HPDE6-E6E7 (cell line): ENCODE results near the gene ZNF688.
A peak's percentile ranks its signal among the peaks of the same experiment; 100 is the strongest.
"Not testable (repeated sequence)": the region's sequence is repeated elsewhere in the genome, so short reads cannot be mapped to it uniquely, and the experiment has no call there.

Source experiments
- DNase-seq: peaks from one replicate; pipeline ENCODE4 v3.0.0; 2011; ENCODE audit warnings: missing footprints; ENCODE audit errors: extremely low spot score

ZNF688 gene

DNA sequence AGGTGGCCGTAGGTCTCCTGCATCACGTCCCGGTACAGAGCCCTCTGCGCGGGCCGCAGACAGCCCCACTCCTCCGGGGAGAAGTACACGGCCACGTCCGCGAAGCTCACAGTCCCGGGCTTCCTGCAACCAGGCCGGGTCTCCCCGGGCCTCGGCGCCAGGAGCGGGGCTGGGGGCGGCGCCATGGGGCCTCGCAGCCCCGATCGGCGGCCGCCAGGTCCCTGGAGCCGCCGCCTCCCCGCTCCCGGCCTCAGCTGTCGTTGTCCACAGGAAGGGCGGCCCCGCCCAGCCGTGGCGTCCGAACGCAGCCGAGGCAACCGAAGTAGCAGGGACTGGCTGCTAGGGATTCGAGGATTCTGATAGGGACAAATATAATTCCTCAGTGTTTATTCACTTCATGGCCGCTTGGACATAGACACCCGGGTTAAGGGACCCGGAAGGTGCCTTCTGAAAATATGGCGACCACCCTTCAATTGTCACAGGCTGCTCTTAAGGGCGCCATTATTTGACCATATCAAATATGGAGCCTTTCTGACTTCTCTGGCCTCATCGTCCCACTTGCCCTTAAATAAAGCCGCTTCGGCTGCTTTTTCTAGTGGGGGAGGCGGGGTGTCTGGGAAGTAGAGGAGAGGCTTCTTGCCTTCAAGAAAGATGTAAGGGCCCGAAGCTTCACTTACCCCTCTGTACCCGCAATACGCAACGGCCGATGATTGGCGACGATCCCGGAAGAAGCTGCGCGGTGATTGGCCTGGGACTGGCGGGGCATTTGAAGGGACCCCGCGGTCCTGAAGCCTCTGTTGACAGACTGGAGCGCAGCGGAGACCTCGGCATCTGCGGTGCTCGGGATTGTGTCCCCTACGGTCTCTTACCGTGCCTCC is at the start of gene ZNF688:
ZNF688 (minus strand) TSS at position 270 of the 878 bp plus-strand sequence; CDS start at position 185, 85 bp downstream.
- peak; percentile 91 for DNase-seq

DNA sequence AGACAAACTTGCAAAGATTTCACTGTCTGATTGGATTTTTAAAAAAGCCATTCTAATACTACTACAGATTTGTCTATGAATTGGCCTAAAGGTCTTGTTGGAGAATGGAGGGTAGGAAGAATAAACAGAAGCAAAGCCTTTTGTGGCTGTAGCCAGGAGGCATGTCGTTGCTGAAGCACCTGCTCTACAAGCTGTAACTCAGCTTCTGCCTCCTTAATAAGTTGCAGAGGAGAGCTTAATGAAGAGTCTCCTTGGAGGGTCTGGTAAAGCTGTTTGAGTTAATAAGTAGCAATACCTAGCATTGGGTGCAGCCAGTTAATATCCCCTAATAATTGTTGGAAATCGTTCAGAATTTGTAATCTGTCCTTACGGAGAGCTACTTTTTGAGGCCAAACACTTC is 48.7 kb upstream of the ZNF688 start:
- no peak for DNase-seq

DNA sequence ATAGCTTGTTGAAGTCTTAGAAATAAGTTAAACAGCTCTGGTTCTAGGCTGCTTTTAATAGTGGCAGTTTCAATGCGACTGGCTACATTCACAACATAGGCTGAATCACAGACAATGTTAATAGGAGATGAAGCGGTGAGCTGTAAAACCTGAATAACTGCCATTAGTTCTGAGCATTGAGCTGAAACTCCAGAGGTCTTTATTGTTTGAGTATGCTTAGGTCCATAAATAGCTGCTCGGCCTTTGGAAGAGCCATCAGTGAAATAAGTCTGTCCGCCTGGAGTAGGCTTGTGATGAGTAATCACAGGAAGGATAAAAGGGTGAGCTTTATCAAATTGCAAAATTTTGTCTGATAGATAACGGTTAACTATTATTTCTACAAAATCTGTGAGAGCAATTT is 48.1 kb upstream of the ZNF688 start:
- DNase-seq: no peak

DNA sequence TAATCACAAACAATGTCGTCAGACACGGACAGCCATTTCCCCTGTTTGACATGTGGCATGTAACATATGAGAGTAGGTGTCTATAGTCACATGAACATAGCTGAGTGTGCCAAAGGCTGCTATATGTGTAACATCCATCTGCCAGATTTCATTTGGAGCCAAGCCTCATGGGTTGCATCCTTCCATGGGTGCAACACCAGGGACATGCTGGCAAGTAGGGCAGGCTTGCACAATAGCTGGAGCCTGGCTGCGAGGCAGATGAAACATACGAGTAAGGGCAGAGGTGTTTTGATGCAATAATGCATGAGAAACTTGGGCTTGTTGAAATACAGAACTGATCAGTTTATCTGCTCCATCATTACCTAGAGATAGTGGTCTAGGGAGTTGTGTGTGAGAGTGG is 47.7 kb upstream of the ZNF688 start:
- no peak for DNase-seq

DNA sequence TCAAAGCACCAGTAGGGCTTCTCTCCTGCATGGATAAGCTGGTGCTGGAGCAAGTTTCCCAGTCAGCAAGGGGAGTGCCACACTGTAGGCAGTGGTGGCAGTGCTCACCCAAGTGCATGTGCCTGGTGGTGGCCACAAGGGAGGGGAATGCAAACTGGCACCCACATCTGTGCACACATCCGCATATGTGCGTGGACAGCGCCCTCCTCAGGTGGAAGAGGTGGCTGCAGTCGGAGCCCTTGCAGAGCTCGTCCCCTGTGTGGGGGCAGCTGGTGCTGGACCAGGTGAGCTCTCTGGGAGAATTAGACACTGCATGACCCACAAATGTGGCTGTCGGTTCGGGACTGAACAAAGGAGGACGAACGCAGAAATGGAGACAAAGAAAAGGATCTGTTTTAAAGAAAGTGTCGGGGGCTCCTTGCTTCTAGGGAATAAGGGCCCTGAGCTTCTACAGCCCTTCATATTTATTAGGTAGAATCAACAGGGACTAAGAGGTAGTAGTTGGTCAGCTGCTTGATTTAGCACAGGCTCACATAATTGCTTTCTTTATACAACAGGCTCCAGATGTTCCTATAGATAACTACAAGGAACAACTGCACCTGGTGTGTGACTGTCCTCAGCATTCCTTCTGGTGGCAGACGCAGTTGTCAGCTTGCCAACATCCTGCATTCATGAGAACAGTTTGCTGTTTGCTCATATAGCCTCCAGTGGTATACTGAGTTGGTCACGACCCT is 44.0 kb upstream of the ZNF688 start:
- no peak for DNase-seq

DNA sequence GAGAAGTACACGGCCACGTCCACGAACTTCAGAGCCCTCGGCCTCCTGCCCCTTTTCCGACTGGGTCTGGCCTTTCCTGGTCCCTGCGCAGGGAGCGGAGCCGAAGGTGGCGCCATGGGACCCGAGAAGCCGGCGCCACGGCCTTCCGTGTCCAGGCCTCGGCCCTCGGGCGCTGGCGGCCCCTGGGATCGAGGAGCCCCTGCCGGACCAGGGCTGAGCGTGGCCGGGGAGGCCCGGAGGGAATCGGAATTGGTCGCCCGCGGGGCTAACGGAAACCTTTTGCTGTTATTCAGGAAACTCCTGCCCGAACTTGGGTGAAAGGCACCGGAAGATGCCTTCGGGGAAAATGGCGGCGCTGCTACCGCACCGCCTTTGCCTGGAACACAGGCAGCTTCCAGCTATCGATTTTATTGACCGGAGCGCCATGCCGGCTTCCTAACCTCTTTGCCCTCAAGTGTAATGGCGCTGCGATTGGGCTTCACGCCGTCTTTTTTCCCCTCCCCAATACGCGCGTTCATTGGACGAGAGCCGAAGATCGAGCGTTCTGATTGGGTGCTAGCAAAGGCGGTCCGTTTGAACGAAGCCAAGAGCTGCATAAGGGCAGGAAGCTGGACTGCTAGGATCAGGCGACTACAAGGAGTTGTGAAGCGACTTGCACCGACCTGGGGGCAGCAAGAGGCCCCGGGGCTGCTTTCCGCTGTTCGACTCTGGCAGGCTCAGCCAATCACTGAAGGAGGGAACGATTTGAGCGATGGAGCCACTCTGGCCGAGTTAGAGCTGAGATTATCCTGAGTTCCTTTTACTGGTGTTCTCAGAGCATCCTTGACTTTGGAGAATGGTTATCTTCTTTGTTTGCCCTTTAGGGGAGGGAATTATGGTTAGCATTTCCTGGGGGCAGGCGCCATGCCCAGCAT is 38.7 kb upstream of the ZNF688 start, which contains the start of gene ZNF689:
ZNF689 (minus strand) TSS at position 464 of the 914 bp plus-strand sequence; CDS start at position 116, 348 bp downstream.
- peak; percentile 85 for DNase-seq

DNA sequence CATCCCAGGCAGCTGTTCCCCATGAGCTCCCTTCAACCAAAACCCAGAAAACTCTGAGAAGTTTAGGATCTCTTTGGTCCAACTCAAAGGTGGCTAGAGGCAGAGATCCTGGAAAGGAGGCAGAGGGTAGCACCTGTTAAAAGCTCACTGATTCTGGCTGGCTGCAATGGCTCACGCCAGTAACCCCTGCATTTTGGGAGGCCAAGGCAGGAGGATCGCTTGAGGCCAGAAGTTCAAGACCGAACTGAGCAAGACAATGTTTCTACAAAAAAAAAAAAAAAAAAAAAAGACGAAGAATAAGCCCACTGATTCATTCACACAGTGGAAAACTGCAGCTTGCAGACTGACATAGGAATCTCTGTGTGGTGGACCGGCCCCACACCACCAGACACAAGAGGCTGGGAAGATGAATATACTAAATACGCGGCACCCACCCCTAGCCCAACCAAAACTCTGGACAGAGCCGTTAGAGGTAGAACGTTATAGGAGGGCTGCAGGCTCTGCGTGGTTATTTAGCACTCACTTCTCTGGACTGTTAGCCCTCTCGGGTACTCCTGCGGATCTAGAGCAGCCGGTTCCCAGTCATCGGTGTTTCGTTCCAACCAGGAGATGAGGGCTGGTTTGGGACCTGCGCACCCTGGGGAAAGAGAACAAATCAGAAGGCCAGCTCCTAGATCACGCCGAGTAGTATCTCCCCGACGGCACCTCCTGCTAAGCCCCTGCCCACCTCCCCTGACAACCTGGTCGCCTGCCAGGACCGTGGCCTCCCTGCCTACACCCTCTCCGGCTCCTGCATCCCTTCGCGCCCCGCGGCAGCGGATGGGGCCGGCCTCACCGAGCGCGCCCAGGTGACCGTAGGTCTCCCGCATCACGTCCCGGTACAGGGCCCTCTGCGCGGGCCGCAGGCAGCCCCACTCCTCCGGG is 37.8 kb upstream of the ZNF688 start:
- DNase-seq: peak; percentile 35

DNA sequence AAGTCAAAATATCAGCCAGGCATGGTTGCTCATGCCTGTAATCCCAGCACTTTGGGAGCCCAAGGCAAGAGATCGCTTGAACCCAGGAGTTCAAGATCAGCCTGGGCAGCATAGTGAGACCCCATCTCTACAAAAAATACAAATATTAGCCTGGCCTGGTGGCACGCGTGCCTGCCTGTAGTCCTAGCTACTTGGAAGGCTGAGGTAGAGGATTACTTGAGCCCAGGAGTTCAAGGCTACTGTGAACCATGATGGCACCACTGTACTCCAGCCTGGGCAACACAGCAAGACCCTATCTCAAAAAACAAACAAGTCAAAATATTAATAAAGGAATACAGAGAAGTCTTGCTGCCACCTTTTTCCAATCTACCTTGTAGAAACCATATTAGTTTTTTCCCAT is 34.5 kb upstream of the ZNF688 start:
- DNase-seq: no peak

DNA sequence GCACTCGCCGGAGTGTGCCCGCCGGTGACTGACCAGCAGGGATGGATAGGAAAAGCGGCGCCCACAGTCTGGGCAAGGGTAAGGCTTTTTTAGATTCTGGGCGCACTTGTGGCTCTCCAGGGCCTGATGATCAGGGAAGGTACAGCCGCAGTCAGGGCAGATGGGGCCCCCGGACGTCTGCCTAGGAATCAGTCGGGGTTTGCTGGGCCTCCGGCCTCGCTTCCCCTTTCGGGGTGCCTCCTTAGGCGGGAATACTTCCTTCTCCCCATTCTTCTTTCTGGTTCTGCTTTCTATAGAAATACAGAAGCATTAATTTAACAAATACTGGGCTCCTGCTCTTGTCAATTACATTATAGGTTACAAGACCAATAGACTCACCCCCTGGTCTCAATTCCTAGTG is 33.6 kb upstream of the ZNF688 start:
- no peak for DNase-seq

DNA sequence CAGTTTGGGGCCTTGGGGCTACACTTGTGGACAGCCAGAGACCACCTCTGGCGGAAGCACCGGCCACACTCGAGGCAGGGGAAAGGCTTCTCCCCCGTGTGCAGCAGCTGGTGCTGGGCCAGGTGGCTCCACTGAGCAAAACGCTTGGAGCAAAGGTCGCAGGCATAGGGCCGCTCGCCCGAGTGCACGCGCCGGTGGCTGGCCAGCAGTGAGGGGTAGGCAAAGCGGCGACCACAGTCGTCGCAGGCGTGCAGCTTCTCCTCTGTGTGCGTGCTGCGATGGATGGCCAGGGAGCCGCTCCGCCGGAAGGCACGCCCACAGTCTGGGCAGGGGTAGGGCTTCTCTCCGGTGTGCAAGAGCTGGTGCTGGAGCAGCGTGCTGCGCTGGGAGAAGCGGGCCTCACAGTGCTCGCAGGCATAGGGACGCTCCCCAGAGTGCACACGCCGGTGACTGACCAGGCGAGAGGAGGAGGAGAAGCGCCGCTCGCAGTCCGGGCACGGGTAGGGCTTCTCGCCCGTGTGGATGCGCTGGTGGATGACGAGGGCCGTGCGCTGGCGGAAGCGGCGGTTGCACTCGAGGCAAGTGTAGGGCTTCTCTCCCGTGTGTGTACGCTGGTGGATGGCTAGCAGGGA is 32.9 kb upstream of the ZNF688 start:
- no peak for DNase-seq

DNA sequence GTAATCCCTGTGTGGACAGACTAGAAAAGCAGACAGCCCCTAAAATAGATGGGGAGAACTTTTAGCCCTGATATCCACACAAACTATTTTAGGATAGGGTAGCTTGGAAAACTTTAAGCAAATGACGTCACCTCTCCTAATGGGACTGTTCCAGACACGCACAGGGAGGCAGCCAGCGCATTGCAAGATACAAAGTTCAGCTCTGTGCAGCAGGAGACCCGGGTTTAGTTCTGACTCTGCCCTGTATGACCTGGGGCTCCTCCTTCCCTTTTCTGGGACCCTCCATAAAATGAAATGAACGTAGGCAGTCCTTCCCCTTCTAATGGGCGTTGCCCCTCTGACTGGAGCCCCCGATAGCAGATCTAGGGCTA is 32.4 kb upstream of the ZNF688 start:
- no peak for DNase-seq

DNA sequence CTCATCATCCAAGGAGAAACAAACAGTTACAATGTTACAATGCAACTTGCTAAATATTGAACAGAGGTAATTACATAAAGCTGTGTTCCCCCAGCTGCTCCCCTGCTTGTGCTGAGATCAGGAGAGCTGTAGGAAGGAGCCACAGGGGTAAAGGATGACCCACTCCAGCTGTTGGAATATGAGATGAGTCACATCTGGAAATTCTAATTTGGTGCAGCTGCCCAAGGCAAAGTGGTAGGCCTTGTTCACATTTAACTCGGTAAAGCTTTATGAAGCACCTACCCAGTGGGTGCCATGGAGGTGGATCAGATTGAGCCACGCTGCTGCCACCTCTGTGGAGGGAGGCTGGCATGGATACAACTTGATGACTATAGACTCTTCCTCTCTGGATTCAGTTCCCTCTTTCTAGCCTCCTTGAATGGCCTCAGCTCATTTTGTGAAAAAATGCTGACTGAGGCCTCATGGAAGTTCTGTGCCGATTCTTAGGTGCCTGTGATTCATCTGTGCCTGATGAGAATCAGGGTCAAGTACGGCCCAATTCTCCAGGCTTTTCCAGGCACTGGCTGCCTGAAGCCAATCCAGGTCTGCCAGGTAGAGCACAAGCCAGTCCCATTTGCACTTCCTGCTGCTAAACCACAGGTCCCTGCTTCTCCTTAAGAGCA is 31.2 kb upstream of the ZNF688 start:
- no peak for DNase-seq

DNA sequence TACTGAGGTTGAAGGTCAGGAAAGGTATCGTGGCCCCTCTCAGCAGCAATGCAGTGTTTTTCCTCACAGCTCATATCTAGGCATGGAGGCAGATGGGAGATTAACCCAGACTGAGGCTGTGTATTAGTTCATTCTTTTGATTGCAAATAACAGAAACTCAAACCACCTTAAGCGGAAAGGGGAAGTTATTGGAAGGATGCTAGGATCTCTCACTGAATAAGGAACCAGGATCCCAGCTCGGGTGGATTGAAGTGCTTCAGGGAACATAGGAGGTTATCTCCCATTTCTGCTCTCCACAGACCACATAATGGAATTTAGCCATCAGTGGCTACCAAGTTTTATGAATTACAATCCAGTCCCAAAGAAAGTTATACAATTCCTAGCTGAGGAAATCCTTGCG is 30.5 kb upstream of the ZNF688 start:
- no peak for DNase-seq

DNA sequence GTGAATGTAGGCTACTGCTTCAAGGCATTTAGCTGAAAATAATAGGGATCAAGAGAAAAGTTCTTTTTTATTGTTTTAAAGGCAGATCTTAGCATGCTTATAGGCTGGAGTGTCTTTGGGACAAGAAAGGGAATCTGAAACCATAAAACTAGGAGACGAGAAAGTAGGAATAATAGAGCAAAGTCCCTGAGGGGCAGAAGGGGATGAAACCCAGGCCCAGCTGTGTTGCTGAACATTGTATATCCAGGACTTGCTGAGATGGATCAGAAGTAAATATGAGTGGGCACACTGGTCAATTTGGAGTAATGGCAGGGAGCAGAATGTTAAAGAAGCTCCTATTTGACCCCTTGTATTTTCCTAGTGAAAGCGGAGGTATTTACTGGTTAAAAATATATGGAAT is 29.4 kb upstream of the ZNF688 start:
- DNase-seq: no peak

DNA sequence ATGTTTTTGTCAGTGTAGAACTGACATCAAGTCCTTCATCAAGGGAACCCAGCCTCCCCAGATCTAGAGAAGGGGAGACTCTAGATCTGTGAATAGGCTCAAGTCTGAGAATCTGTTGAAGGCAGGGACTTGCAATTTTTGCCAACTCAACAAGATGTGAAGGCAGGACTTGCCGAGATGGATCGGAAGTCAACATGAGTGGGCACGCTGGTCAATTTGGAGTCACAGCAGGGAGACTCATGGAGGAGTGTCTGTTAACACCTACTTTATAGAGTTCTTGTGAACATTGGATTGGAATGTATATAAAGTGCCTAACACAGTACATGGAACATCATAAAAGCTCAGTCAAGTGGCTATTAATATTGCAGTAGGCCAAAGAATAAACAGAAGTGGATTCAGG is 28.7 kb upstream of the ZNF688 start:
- no peak for DNase-seq

DNA sequence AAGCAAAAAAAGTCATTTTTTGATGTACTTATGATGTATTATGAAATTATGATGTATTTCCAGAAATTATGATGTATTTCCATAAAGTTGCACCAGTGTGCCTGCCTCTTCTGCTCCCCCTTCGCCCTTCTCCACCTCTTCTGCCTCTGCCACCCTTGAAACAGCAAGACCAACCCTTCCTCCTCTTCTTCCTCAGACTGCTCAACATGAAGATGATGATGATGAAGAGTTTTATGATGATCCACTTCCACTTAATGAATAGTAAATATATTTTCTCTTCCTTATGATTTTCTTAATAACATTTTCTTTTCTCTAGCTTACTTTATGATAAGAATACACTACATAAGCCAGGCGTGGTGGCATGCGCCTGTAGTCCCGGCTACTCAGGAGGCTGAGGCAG is 21.4 kb upstream of the ZNF688 start:
- DNase-seq: no peak

DNA sequence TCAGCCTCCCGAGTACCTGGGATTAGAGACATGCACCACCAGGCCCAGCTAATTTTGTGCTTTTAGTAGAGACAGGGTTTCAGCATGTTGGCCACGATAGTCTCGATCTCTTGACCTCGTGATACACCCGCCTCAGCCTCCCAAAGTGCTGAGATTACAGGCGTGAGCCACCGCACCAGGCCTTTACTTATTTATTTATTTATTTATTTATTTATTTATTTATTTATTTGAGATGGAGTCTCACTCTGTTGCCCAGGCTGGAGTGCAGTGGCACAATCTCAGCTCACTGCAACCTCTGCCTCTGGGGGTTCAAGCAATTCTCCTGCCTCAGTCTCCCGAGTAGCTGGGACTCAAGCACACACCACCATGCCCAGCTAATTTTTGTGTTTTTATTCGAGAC is 19.4 kb upstream of the ZNF688 start:
- not testable (repeated sequence) for DNase-seq

DNA sequence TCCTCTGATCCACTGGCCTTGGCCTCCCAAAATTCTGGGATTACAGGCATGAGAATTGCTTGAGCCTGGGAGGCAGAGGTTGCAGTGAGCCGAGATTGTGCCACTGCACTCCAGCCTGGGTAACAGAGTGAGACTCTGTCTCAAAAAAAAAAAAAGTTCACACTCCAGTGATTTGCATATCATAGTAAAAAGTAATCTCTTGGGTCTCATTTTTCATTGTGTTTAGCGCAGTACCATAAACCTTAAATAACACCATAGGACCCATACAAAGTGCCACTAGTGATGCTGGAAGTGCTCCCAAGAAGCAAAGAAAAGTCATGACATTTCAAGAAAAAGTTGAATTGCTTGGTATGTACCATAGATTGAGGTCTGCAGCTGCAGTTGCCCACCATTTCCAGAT is 18.1 kb upstream of the ZNF688 start:
- not testable (repeated sequence) for DNase-seq

DNA sequence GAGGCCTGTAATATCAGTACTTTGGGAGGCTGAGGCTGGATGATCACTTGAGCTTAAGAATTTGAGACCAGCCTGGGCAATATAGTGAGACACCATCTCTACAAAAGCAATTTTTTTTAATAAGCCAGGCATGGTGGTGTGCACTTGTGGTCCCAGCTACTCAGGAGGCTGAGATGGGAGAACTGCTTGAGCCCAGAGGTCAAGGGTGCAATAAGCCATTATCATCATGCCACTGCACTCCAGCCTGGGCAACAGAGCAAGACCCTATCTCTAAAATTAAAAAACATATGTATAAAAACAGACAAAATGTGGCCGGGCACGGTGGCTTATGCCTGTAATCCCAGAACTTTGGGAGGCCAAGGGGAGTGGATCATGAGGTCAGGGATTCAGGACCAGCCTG is 17.1 kb upstream of the ZNF688 start:
- no peak for DNase-seq
